SK-N-MC (cell line): ENCODE measurements around the gene F13B.

Source experiments
- EZH2 ChIP-seq: fragments of 200-600 bp; sonication (generic); IDR thresholded peaks from one replicate; pipeline ENCODE4 v1.6.1; 2017; ENCODE audit warnings: antibody characterized with exemption
- FOXP2 ChIP-seq: optimal IDR thresholded peaks from 2 replicates; pipeline ENCODE3; 2011; ENCODE audit warnings: mild to moderate bottlenecking, moderate library complexity; ENCODE audit not compliant: insufficient read depth; ENCODE audit errors: extremely low read length, control extremely low read depth
- POLR2AphosphoS5 ChIP-seq: IDR thresholded peaks from 2 replicates; pipeline ENCODE4 v1.6.1; 2012; ENCODE audit warnings: mild to moderate bottlenecking, low read depth, low read length, borderline replicate concordance

DNA sequence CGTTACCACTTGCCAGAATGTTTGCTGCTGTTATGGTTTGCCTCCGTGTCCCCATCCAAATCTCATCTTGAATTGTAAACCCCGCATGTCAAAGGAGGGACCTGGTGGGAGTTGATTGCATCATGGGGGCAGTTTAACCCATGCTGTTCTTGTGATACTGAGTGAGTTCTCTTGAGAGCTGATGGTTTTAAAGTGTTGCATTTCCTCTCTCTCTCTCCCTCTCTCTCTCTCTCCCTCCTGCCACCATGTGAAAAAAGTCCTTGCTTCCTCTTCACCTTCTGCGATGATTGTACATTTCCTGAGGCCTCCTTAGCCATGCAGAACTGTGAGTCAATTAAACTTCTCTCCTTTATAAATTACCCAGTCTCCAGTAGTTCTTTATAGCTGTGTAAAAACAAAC is 45.3 kb downstream of the F13B start:
- TF ChIP-seq POLR2AphosphoS5 (no peak), EZH2 (no peak), FOXP2 (no peak)
